HCT116 (cell line): ENCODE results near the gene LHFPL6. TPM values are rescaled to one million over a fixed set of nuclear protein-coding genes. Genes with fewer than 3 reads are reported as not detected.

Experiments used
- ATAC-seq: fragments of 200-7000 bp; cut with Tn5 transposase; 2 replicates; pipeline ENCODE4 v1.9.1; 2020; ENCODE audit warnings: mild to moderate bottlenecking, moderate library complexity
- BruUV-seq: library from RNA; stranded (reverse); fragments of 400-500 nt; replicated peaks from 2 replicates; lab custom pipeline; 2021; lab: Mats Ljungman, UMichigan
- CTCF ChIA-PET: fragments of 300-600 bp; sonication (Branson Sonifier 250); formaldehyde crosslinking; loops from one replicate; lab custom pipeline; 2021; ENCODE audit warnings: antibody characterized with exemption; lab: Charles Lee
- POLR2A ChIA-PET: fragments of 300-600, 350-600 bp; sonication (Branson Sonifier 250); formaldehyde crosslinking; loops from one replicate; lab custom pipeline; 2021; ENCODE audit warnings: antibody characterized with exemption; lab: Charles Lee
- RAD21 ChIA-PET, 2 experiments: fragments of 300-600 bp; sonication (Branson Sonifier 250); formaldehyde crosslinking; loops; one replicate each; lab custom pipeline; 2023; ENCODE audit warnings: low total read pairs in 2 of 2; ENCODE audit not compliant: uncharacterized antibody in 2 of 2, unreplicated experiment in 2 of 2, low non-redundant PET in 1 of 2; lab: Charles Lee
- DNase-seq: peaks from one replicate; pipeline ENCODE4 v3.0.0-alpha.2; 2010; ENCODE audit warnings: low read depth, low spot score
- H2AFZ ChIP-seq: fragments of 200-600 bp; shearing (Covaris generic), sonication (generic); 2 replicates; pipeline ENCODE4 v1.6.1; 2017; ENCODE audit warnings: low read depth, mixed run types, mixed read lengths, antibody characterized with exemption, low read length; ENCODE audit not compliant: poor library complexity, severe bottlenecking
- H3K27ac ChIP-seq: 2 replicates; pipeline ENCODE4 v1.5.1; 2012; ENCODE audit warnings: low read depth, low read length
- H3K27me3 ChIP-seq: fragments of 200-600 bp; sonication (generic); 2 replicates; pipeline ENCODE4 v1.6.1; 2016; ENCODE audit warnings: mixed run types, low read length, mixed read lengths; ENCODE audit not compliant: insufficient read depth
- H3K36me3 ChIP-seq, 2 experiments: fragments of 200-500 bp in 1 of 2; fragments of 200-600 bp in 1 of 2; sonication (Bioruptor generic) in 1 of 2; sonication (generic) in 1 of 2; 2 replicates each; pipeline versions ENCODE4 v1.5.1 to v1.6.1; 2014 to 2016; ENCODE audit warnings: low read length in 2 of 2, inconsistent platforms in 1 of 2, mixed read lengths in 1 of 2, mixed run types in 1 of 2; ENCODE audit not compliant: insufficient read depth in 2 of 2, control insufficient read depth in 1 of 2
- H3K4me1 ChIP-seq, 2 experiments: fragments of 200-600 bp in 1 of 2; sonication (generic) in 1 of 2; 2 replicates each; pipeline versions ENCODE4 v1.5.1 to v1.6.1; 2012 to 2017; ENCODE audit warnings: low read length in 2 of 2, inconsistent platforms in 1 of 2, mild to moderate bottlenecking in 1 of 2, mixed read lengths in 1 of 2, mixed run types in 1 of 2, moderate library complexity in 1 of 2; ENCODE audit not compliant: insufficient read depth in 2 of 2, control insufficient read depth in 1 of 2
- H3K4me2 ChIP-seq: fragments of 200-600 bp; sonication (generic); 2 replicates; pipeline ENCODE4 v1.6.1; 2017; ENCODE audit warnings: mixed run types, low read length, mixed read lengths
- H3K4me3 ChIP-seq, 2 experiments: fragments of 200-600 bp in 1 of 2; sonication (generic) in 1 of 2; replicated peaks in 1 of 2; 2 replicates each; pipeline ENCODE4 v1.5.1; 2011 to 2016; ENCODE audit warnings: low read length in 2 of 2, control low read depth in 1 of 2, low read depth in 1 of 2, mild to moderate bottlenecking in 1 of 2, mixed read lengths in 1 of 2, mixed run types in 1 of 2
- H3K79me2 ChIP-seq: fragments of 200-600 bp; sonication (generic); 2 replicates; pipeline ENCODE4 v1.6.1; 2017; ENCODE audit warnings: mild to moderate bottlenecking, mixed run types, low read length, moderate library complexity, mixed read lengths; ENCODE audit not compliant: insufficient read depth
- H3K9ac ChIP-seq: fragments of 200-600 bp; sonication (generic); 2 replicates; pipeline ENCODE4 v1.6.1; 2016; ENCODE audit warnings: low read length, mixed read lengths
- H3K9me2 ChIP-seq: fragments of 200-600 bp; sonication (generic), shearing (Covaris generic); 2 replicates; pipeline ENCODE4 v1.6.1; 2017; ENCODE audit warnings: mixed run types, mild to moderate bottlenecking, moderate library complexity; ENCODE audit not compliant: insufficient read depth
- H3K9me3 ChIP-seq, 2 experiments: fragments of 200-500 bp in 1 of 2; fragments of 200-600 bp in 1 of 2; sonication (Bioruptor generic) in 1 of 2; sonication (generic) in 1 of 2; 2 replicates each; pipeline ENCODE4 v1.6.1; 2014 to 2017; ENCODE audit warnings: low read length in 2 of 2, mixed read lengths in 2 of 2, inconsistent platforms in 1 of 2, low read depth in 1 of 2, mild to moderate bottlenecking in 1 of 2, mixed run types in 1 of 2, moderate library complexity in 1 of 2; ENCODE audit not compliant: control insufficient read depth in 1 of 2, insufficient read depth in 1 of 2
- H4K20me1 ChIP-seq: fragments of 200-600 bp; sonication (generic), shearing (Covaris generic); 2 replicates; pipeline ENCODE4 v1.6.1; 2017; ENCODE audit warnings: mixed run types, mild to moderate bottlenecking, moderate library complexity; ENCODE audit not compliant: insufficient read depth
- CBX3 ChIP-seq: IDR thresholded peaks from 2 replicates; pipeline ENCODE4 v1.6.1; 2012; ENCODE audit warnings: low read depth
- CEBPB ChIP-seq: IDR thresholded peaks from 2 replicates; pipeline ENCODE4 v1.6.1; 2012; ENCODE audit warnings: low read depth
- ELF1 ChIP-seq: IDR thresholded peaks from 2 replicates; pipeline ENCODE4 v1.6.1; 2012; ENCODE audit warnings: low read depth, borderline replicate concordance
- EZH2 ChIP-seq: fragments of 200-600 bp; sonication (generic); IDR thresholded peaks from 2 replicates; pipeline ENCODE4 v1.6.1; 2017; ENCODE audit warnings: antibody characterized with exemption, mixed run types
- EZH2phosphoT487 ChIP-seq: fragments of 200-600 bp; IDR thresholded peaks from 2 replicates; pipeline ENCODE4 v1.6.1; 2018; ENCODE audit warnings: antibody characterized with exemption, borderline replicate concordance
- FOSL1 ChIP-seq: IDR thresholded peaks from 2 replicates; pipeline ENCODE4 v1.6.1; 2012; ENCODE audit warnings: low read depth
- JUND ChIP-seq: IDR thresholded peaks from 2 replicates; pipeline ENCODE4 v1.6.1; 2012
- POLR2A ChIP-seq: IDR thresholded peaks from 2 replicates; pipeline ENCODE4 v1.7.0; 2011; ENCODE audit warnings: borderline replicate concordance; ENCODE audit not compliant: insufficient read depth, insufficient read length; ENCODE audit errors: extremely low read depth
- RAD21 ChIP-seq: IDR thresholded peaks from 2 replicates; pipeline ENCODE4 v1.6.1; 2012; ENCODE audit warnings: low read depth, mild to moderate bottlenecking
- SIN3A ChIP-seq: IDR thresholded peaks from 2 replicates; pipeline ENCODE4 v1.6.1; 2012; ENCODE audit warnings: low read depth
- SRF ChIP-seq: IDR thresholded peaks from 2 replicates; pipeline ENCODE4 v1.6.1; 2012; ENCODE audit warnings: low read depth
- TCF7L2 ChIP-seq: IDR thresholded peaks from 2 replicates; pipeline ENCODE4 v1.7.0; 2011; ENCODE audit warnings: borderline replicate concordance, inconsistent platforms; ENCODE audit not compliant: insufficient read depth, insufficient read length; ENCODE audit errors: extremely low read depth
- YY1 ChIP-seq: IDR thresholded peaks from 2 replicates; pipeline ENCODE4 v1.6.1; 2011; ENCODE audit warnings: low read length, low read depth, moderate library complexity, mild to moderate bottlenecking; ENCODE audit not compliant: insufficient replicate concordance; ENCODE audit errors: extremely low read depth
- ZBTB33 ChIP-seq: IDR thresholded peaks from 2 replicates; pipeline ENCODE4 v1.6.1; 2011; ENCODE audit warnings: mild to moderate bottlenecking, low read length, moderate library complexity; ENCODE audit not compliant: insufficient replicate concordance; ENCODE audit errors: extremely low read depth
- ZFX ChIP-seq: fragments of 450-650 bp; IDR thresholded peaks from 2 replicates; pipeline ENCODE4 v1.6.1; 2017
- ZNF274 ChIP-seq: fragments of 200-500 bp; sonication (Bioruptor generic); IDR thresholded peaks from 2 replicates; pipeline ENCODE4 v1.6.1; 2014; ENCODE audit warnings: mild to moderate bottlenecking, low read depth, low read length, inconsistent platforms
- intact Hi-C: fragments of 100-400 bp; cut with micrococcal nuclease; formaldehyde crosslinking; loops from 2 replicates; pipeline ENCODE4 v1.10.0; 2022
- total RNA-seq: library from RNA; stranded (reverse); gene quantifications from one replicate; pipeline ENCODE4 v1.2.1, GENCODE V29; 2021; ENCODE audit not compliant: unreplicated experiment

The LHFPL6 gene
- total RNA-seq, 1 experiment from 2014 or later, result 0.22 TPM

DNA sequence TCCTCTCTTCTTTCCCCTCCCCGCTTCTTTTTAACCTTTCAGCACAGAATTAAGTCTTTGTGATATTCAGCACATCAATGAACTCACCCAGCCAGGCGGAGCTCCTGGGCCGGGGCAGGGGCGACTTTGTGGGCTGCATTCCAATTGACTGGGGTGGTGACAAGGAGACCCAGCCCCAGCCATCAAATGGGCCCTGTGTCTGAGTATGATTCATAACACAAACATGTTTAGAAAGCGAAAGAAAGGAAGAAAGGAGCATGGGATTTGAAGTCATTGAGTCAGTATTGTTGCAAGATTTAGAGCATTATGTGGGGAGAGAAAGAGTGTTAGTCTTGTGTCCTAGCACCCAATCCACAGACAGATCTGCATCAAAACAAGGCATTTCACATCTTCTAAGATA lies 185.3 kb downstream of the LHFPL6 start:
- Histone ChIP-seq H3K79me2 (no peaks in the 10 kb centered on the region), H3K9me3 (no peaks in the 10 kb centered on the region), H3K4me2 (no peak overlapping the region), H4K20me1 (no peaks in the 10 kb centered on the region), H2AFZ (no peak overlapping the region), H3K9ac (no peak overlapping the region), H3K4me3 (no peak overlapping the region), H3K9me2 (no peaks in the 10 kb centered on the region), H3K27ac (no peak overlapping the region), H3K27me3 (peaks cover 61% of the 10 kb centered on the region), H3K36me3 (no peaks in the 10 kb centered on the region), H3K4me1 (no peaks in the 10 kb centered on the region)
- ChIA-PET CTCF (interaction anchor here (1.6 to 1.9 kb wide), 2 partner anchors 194 to 198 kb away, joined by 5 to 6 read pairs; no protein-coding TSS in a partner anchor), POLR2A (no interaction called here), RAD21 (no interaction called here)
- DNase-seq (no peak), ATAC-seq (no peak)
- no TSS peak for BruUV-seq
- no peak for TF ChIP-seq ELF1
- no peak for TF ChIP-seq EZH2
- TF ChIP-seq FOSL1, result no peak
- no peak for TF ChIP-seq YY1
- TF ChIP-seq ZNF274, result no peak
- TF ChIP-seq SRF, result no peak
- no peak for TF ChIP-seq CEBPB
- no peak for TF ChIP-seq TCF7L2
- TF ChIP-seq EZH2phosphoT487, result no peak
- TF ChIP-seq ZBTB33, result no peak
- no peak for TF ChIP-seq SIN3A
- no peak for TF ChIP-seq ZFX
- no peak for TF ChIP-seq POLR2A
- no peak for TF ChIP-seq RAD21
- no peak for TF ChIP-seq JUND
- TF ChIP-seq CBX3, result no peak
- intact Hi-C loops, result loop anchor here (5.0 to 10.0 kb wide), 2 partner anchors 195 to 363 kb away; no protein-coding TSS in a partner anchor
